ENCODE data around the gene AGBL4.

Gene AGBL4

GRCh38 chr1:48923116-48923515 lies 1100.6 kb downstream of the AGBL4 start:
- TF ChIP-seq TCF12 (IDR thresholded peaks at IDR 0.05; ENCODE audit: low read depth) (no peak), EP300 (IDR thresholded peaks at IDR 0.05; ENCODE audit: borderline replicate concordance) (no peak), YY1 (IDR thresholded peaks at IDR 0.05; ENCODE audit: low read depth) (no peak), CREB1 (IDR thresholded peaks at IDR 0.05; ENCODE audit: low read depth) (no peak), NFIC (IDR thresholded peaks at IDR 0.05) (no peak)

DNA sequence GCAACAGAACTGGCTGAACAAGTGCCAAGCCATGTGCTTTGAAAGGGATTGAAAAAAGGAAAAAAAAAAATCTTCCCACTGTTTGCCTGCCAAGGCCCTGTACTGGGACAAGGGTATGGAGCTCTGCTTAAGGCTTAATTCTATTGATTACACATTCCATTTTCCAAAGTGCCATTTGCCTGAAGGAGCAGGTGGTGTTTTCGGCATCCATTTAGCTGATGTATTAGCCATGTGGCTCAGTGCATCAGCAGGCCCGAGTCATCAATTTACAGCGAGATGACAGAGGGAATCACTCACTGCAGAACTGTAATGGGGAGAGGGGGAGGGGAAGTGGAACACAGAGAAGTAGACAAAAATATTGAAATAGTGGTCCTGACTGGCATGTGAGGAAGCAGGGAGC lies 1102.9 kb downstream of the AGBL4 start:
- TF ChIP-seq, protein P1, sequence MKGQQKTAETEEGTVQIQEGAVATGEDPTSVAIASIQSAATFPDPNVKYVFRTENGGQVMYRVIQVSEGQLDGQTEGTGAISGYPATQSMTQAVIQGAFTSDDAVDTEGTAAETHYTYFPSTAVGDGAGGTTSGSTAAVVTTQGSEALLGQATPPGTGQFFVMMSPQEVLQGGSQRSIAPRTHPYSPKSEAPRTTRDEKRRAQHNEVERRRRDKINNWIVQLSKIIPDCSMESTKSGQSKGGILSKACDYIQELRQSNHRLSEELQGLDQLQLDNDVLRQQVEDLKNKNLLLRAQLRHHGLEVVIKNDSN (IDR thresholded peaks at IDR 0.05), result no peak
- TF ChIP-seq YY1 (IDR thresholded peaks at IDR 0.05; ENCODE audit: low read depth) (no peak), RAD21 (IDR thresholded peaks at IDR 0.05; ENCODE audit: low read depth) (no peak), FOXM1 (IDR thresholded peaks at IDR 0.05; ENCODE audit: borderline replicate concordance, low read depth) (no peak), TCF12 (IDR thresholded peaks at IDR 0.05; ENCODE audit: low read depth) (no peak), ZBTB7A (IDR thresholded peaks at IDR 0.05; ENCODE audit: low read depth) (no peak), EP300 (IDR thresholded peaks at IDR 0.05; ENCODE audit: borderline replicate concordance) (no peak), TEAD4 (IDR thresholded peaks at IDR 0.05) (no peak), NFIC (IDR thresholded peaks at IDR 0.05) (no peak)

DNA sequence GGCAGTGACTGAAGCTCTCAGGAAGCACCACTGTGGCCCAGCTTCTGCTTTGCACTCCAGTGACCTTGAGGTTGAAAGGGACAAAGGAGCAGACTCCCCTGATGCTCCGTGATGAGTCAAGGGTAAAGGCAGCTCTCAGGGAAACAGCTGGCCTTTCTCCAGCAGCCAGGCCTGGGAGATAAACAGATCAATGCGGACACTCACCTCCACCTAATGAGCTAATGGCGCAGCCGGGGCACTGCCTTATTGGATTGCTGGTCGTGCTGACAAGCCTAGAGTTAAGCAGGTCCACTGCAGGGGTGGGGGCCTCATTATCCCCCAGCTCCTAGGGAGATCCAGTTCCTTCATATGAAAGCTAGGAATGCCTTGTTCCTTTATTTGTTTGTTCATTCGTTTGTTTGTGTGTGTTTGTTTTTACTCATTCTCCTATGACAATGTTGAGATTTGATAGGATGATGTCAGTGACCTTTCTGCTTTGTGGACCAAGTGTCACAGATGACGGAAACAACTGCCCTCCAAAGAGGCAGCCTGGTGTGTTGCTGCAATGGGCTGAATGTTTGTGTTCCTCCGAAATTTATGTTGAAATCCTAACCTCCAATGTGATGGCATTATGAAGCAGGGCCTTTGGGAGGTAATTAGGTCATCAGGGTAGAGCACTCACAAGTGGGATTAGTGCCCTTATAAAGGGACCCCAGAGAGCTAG lies 1105.7 kb downstream of the AGBL4 start:
- TF ChIP-seq YY1 (IDR thresholded peaks at IDR 0.05; ENCODE audit: low read depth) (no peak), ZBTB7A (IDR thresholded peaks at IDR 0.05; ENCODE audit: low read depth) (no peak), NFIC (IDR thresholded peaks at IDR 0.05) (no peak), CREB1 (IDR thresholded peaks at IDR 0.05; ENCODE audit: low read depth) (no peak), TCF12 (IDR thresholded peaks at IDR 0.05; ENCODE audit: low read depth) (no peak), RAD21 (IDR thresholded peaks at IDR 0.05; ENCODE audit: low read depth) (no peak), FOXM1 (IDR thresholded peaks at IDR 0.05; ENCODE audit: borderline replicate concordance, low read depth) (no peak), TAF1 (IDR thresholded peaks at IDR 0.05; ENCODE audit: low read depth) (no peak), TEAD4 (IDR thresholded peaks at IDR 0.05) (no peak), EP300 (IDR thresholded peaks at IDR 0.05; ENCODE audit: borderline replicate concordance) (no peak)
- TF ChIP-seq, protein P1 (IDR thresholded peaks at IDR 0.05), result no peak
- TF ChIP-seq, protein P2, sequence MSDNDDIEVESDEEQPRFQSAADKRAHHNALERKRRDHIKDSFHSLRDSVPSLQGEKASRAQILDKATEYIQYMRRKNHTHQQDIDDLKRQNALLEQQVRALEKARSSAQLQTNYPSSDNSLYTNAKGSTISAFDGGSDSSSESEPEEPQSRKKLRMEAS (IDR thresholded peaks at IDR 0.05), result no peak

DNA sequence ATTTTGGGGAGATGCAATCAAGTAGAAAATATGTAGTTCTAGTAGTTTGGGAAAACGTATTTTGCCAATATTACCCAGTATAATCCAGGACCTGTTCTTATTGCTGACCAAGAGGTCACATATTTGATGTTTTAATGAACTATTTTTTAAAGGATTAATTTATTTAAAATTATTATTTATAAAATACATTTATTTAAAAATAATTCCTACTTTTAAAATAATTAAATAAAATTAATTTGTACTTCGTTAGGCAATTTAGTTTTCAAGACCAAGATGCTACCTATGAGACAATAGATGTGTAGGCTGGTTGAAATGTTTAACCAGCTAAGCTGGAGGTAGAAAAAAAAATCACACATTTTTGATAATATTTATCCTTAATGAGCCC lies 1106.7 kb downstream of the AGBL4 start:
- TF ChIP-seq REST (IDR thresholded peaks at IDR 0.05; ENCODE audit: low read depth) (no peak), EGR1 (IDR thresholded peaks at IDR 0.05) (no peak), FOXM1 (IDR thresholded peaks at IDR 0.05; ENCODE audit: borderline replicate concordance, low read depth) (no peak), CREB1 (IDR thresholded peaks at IDR 0.05; ENCODE audit: low read depth) (no peak), YY1 (IDR thresholded peaks at IDR 0.05; ENCODE audit: low read depth) (no peak), TCF12 (IDR thresholded peaks at IDR 0.05; ENCODE audit: low read depth) (no peak), CEBPB (IDR thresholded peaks at IDR 0.05) (no peak), RAD21 (IDR thresholded peaks at IDR 0.05; ENCODE audit: low read depth) (no peak)
- TF ChIP-seq, protein P1 (IDR thresholded peaks at IDR 0.05), result no peak

DNA sequence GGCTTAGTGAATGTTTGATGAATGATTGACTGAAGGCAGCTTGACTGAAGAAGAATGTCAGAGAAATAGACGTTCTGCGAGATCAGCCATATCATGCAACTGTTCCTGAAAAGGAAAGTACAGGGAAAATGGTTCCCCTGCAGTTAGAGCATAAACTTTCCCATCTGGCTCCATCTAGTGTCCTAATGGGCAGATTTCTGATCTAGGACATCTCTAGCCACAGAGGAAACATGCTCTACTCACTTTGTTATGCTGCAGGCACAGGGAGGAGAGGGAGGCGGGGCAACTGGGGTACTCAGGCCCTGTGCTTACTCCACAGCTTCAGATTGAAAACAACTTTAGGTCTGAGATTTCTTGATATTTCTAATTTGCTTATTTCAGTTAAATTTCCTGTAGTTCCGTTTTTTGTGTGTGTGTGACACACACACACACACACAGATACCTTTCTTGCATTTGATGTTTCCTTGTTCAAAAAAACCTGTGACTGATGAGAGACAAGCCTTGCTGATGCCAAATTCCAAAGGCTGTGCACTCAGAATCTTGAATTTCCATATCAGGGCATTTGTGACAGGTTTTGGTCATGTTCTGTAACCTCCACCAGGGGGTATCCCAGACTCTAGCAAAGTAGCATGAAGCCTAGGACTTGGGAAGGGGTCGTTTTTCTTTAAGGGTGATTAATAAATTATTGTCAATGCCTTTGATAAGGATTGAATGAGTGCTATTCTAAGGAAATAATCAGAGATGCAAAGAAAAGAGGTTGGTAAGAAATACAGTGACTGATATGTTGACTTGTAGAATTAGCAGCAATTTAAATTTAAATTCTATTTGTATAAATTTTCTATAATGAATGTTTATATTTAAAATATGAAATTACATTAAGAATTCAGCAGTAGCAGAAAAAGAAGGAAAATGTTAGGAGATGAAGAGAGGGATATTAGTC lies 1107.4 kb downstream of the AGBL4 start:
- TF ChIP-seq REST (IDR thresholded peaks at IDR 0.05; ENCODE audit: low read depth), result no peak
- peak; percentile 20; the same call in 1 of the 2 replicates for TF ChIP-seq RAD21 (IDR thresholded peaks at IDR 0.05; ENCODE audit: low read depth)

All from Ishikawa (cell line).